GM18867 (cell line): ENCODE measurements around the gene THSD7A.

Experiments
- ATAC-seq: cut with Tn5 transposase; IDR thresholded peaks from one replicate; pipeline ENCODE4 v1.9.1; 2021; ENCODE audit warnings: mild to moderate bottlenecking, moderate library complexity; ENCODE audit not compliant: unreplicated experiment

THSD7A gene

GRCh38 chr7:11427686-11428273 is 404.2 kb downstream of the THSD7A start:
- ATAC-seq, result peak; percentile 75

GRCh38 chr7:11424006-11424405 is 408.0 kb downstream of the THSD7A start:
- ATAC-seq, result no peak

GRCh38 chr7:11420049-11420448 is 411.9 kb downstream of the THSD7A start:
- no peak for ATAC-seq

- no peak for ATAC-seq
Observed at GRCh38 chr7:11416641-11417458, 415.1 kb downstream of the THSD7A start.

GRCh38 chr7:11415101-11415500 is 416.9 kb downstream of the THSD7A start:
- ATAC-seq, result no peak

- no peak for ATAC-seq
Observed at GRCh38 chr7:11413901-11414300, 418.1 kb downstream of the THSD7A start.

GRCh38 chr7:11412036-11412435 is 420.0 kb downstream of the THSD7A start:
- no peak for ATAC-seq

- ATAC-seq, result no peak
Observed at GRCh38 chr7:11410656-11411644, 421.0 kb downstream of the THSD7A start.

GRCh38 chr7:11404355-11404754 is 427.6 kb downstream of the THSD7A start:
- ATAC-seq, result no peak

GRCh38 chr7:11403781-11404180 is 428.2 kb downstream of the THSD7A start:
- ATAC-seq, result no peak

GRCh38 chr7:11394438-11394837 is 437.6 kb downstream of the THSD7A start:
- no peak for ATAC-seq

GRCh38 chr7:11379641-11380040 is 452.4 kb downstream of the THSD7A start:
- no peak for ATAC-seq

GRCh38 chr7:11376529-11376928 is 455.5 kb downstream of the THSD7A start:
- no peak for ATAC-seq

- no peak for ATAC-seq
Observed at GRCh38 chr7:11374629-11375028, 457.4 kb downstream of the THSD7A start.

- peak; percentile 63 for ATAC-seq
Observed at GRCh38 chr7:11373546-11374142, 458.4 kb downstream of the THSD7A start.

GRCh38 chr7:11369696-11370095 is 462.3 kb downstream of the THSD7A start:
- no peak for ATAC-seq

GRCh38 chr7:11366118-11366517 is 465.9 kb downstream of the THSD7A start:
- no peak for ATAC-seq

- ATAC-seq, result no peak
Observed at GRCh38 chr7:11358637-11359036, 473.4 kb downstream of the THSD7A start.

GRCh38 chr7:11355399-11356005 is 476.5 kb downstream of the THSD7A start:
- ATAC-seq, result no peak

- no peak for ATAC-seq
Observed at GRCh38 chr7:11346302-11346701, 485.7 kb downstream of the THSD7A start.
